Lower lobe of right lung (tissue), 2 donors: ENCODE results near the gene EPB41. TPM values are rescaled to one million over a fixed set of nuclear protein-coding genes. Genes with fewer than 3 reads are reported as not detected.

ENCODE experiments used
- ATAC-seq, 2 donors: fragments of 200-7000 bp; cut with Tn5 transposase; one replicate each; pipeline ENCODE4 v1.9.1; 2020 to 2022; ENCODE audit warnings: mild to moderate bottlenecking in 2 of 2, moderate library complexity in 2 of 2
- DNase-seq: peaks from one replicate; pipeline ENCODE4 v3.0.0-alpha.2; 2020
- H3K27ac ChIP-seq: fragments of 200-600 bp; one replicate; pipeline ENCODE4 v1.8.0; 2022
- H3K27me3 ChIP-seq: fragments of 200-600 bp; one replicate; pipeline ENCODE4 v1.8.0; 2022; ENCODE audit warnings: low read depth
- H3K36me3 ChIP-seq: fragments of 200-600 bp; one replicate; pipeline ENCODE4 v1.8.0; 2022; ENCODE audit warnings: mild to moderate bottlenecking
- H3K4me1 ChIP-seq: fragments of 200-600 bp; one replicate; pipeline ENCODE4 v1.8.0; 2022
- H3K4me3 ChIP-seq: fragments of 200-600 bp; one replicate; pipeline ENCODE4 v1.8.0; 2022; ENCODE audit warnings: mild to moderate bottlenecking
- H3K9me3 ChIP-seq: fragments of 200-600 bp; one replicate; pipeline ENCODE4 v1.8.0; 2022
- CTCF ChIP-seq: fragments of 200-600 bp; IDR thresholded peaks from one replicate; pipeline ENCODE4 v1.8.0; 2022; ENCODE audit warnings: antibody characterized with exemption, mild to moderate bottlenecking
- intact Hi-C: fragments of 100-400 bp; cut with DNase I; formaldehyde crosslinking; loops from one replicate; pipeline ENCODE4 v1.11.0; 2022
- total RNA-seq: library from RNA; stranded (reverse); fragmentation: NEBNext Ultra II Directional; extraction: Animal tissue kit (Norgen Biotek cat#: 25700); gene quantifications from one replicate; pipeline ENCODE4 v1.2.1, GENCODE V29; 2021
- donor health status: DM: no; HTN: yes; CAD: no; lungs with severe emphysema.

Gene EPB41
- total RNA-seq, 1 donor from 2014 or later = 58.6 TPM

DNA sequence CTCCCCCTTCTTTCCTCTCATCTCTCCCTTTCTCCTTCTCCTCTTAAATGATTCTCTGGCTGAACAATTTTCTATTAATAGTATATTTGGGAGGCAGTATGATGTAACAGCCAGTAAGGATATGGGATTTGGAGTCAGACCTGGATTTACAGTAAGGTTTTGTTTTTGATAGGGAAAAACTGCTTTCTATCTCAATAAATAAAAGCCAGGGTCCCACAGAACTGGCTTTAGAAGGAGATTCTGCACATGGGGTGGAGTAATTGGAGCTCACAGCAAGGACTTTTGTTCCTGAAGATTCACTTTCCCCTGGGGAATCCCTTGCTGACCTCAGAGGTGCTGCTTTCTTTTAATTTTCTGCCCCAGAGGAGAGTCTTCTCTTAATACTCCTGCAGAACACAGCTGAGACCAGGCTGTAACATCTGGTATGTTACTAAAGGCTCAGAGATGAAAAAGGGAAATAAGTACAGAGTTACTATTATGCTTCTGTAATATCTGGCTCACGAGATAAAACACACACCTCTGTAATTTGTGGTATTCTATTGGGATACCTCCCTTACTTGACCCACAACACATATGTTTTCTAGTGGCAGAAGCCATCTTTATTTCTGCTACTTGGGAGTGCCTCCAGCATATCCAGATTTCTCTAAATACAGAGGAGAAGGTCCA is 13.4 kb downstream of the EPB41 start:
- no peak for DNase-seq
- H3K27ac ChIP-seq = peak overlapping the region; percentile 55
- no peak for TF ChIP-seq CTCF
- no peak overlapping the region for H3K4me3 ChIP-seq
- H3K36me3 ChIP-seq = no peaks in the 10 kb centered on the region
- H3K9me3 ChIP-seq = no peaks in the 10 kb centered on the region
- ATAC-seq = peak; percentile 28 to 38
- intact Hi-C loops = no loop called here
- peaks cover 29% of the 10 kb centered on the region for H3K4me1 ChIP-seq
- H3K27me3 ChIP-seq = no peaks in the 10 kb centered on the region

DNA sequence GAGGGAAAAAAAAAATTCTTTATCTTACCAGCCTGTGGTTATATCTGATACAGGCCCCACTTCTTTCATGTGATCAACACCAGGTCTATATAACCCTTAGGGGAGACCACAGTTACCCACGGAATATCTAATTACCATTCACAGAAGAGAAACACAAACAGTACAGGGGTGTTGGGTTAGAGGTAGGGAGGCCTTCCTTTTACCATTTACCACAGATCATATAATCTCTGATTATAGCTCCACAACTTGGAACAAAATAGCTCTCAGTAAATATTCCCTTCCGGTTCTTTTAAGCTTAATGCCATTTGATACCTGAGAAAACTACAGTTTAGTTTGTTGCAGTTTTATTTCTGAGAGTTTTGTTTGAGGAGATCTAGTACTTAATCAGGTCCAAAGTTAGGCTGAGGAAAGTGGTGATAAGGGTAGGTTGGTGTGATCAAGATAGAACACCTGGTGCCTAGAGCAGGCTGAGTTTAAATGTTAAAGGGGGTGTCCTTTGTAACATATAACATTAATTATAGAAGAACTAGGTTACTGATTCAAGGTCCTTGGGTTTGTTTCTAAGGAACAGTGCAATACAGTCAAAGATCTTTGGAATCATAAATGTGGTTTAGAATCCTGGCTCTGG is 14.1 kb downstream of the EPB41 start:
- Histone ChIP-seq H3K27ac (peak overlapping the region; percentile 55), H3K9me3 (no peaks in the 10 kb centered on the region), H3K4me1 (peaks cover 29% of the 10 kb centered on the region), H3K36me3 (no peaks in the 10 kb centered on the region), H3K27me3 (no peaks in the 10 kb centered on the region), H3K4me3 (no peak overlapping the region)
- DNase-seq (no peak), ATAC-seq (peak; percentile 39 to 49)
- intact Hi-C loops = no loop called here
- no peak for TF ChIP-seq CTCF

DNA sequence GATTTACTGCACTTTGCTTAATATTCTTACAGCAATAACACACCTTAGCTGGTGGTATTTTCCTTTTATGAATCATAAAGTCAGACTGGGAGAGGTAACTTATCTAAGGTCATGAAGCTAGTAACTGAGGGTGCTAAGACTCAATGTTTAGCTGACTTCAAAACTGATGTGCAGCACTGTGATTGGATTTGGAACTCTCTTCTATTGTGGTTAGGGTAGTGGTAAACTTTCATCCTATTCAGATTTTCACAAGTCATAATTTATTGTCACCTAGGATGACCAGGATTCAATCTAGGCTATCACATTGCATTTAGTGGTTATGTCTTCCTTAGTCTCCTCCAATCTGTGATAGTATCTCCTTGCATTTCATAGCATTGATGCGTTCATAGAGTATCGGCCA is 18.9 kb downstream of the EPB41 start:
- intact Hi-C loops = no loop called here

DNA sequence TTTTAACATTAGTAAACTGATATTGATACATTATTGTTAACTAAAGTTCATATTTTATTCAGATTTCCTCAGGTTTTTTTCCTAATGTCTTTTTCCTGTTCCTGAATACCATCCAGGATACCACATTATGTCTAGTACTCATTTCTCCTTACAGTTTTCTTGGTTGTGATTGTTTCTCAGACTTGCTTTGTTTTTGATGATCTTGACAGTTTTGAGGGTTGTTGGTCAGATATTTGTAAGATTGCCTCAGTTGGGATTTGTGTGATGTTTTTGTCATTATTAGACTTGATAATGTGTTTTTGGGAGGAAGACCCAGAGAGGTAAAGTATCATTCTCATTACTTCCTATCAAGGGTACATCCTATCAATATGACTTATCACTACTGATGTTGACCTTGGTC is 19.5 kb downstream of the EPB41 start:
- no peak for TF ChIP-seq CTCF
- ATAC-seq = no peak

More for the DNA sequence above, 18.9 kb downstream of the EPB41 start:
- Histone ChIP-seq H3K27me3 (no peaks in the 10 kb centered on the region), H3K36me3 (no peaks in the 10 kb centered on the region), H3K27ac (no peak overlapping the region), H3K4me1 (peaks cover 8% of the 10 kb centered on the region), H3K4me3 (no peak overlapping the region), H3K9me3 (no peaks in the 10 kb centered on the region)
- ATAC-seq = no peak
- DNase-seq = no peak
- TF ChIP-seq CTCF = no peak

GRCh38 chr1:28934676-28935075 is 20.3 kb downstream of the EPB41 start:
- Histone ChIP-seq H3K36me3 (no peaks in the 10 kb centered on the region), H3K4me1 (no peaks in the 10 kb centered on the region), H3K27ac (no peak overlapping the region), H3K4me3 (no peak overlapping the region), H3K27me3 (no peaks in the 10 kb centered on the region), H3K9me3 (no peaks in the 10 kb centered on the region)
- ATAC-seq (no peak), DNase-seq (no peak)
- no peak for TF ChIP-seq CTCF
- intact Hi-C loops = no loop called here

More for the DNA sequence above, 19.5 kb downstream of the EPB41 start:
- Histone ChIP-seq H3K36me3 (no peaks in the 10 kb centered on the region), H3K4me1 (peaks cover 1% of the 10 kb centered on the region), H3K4me3 (no peak overlapping the region), H3K27ac (no peak overlapping the region), H3K27me3 (no peaks in the 10 kb centered on the region), H3K9me3 (no peaks in the 10 kb centered on the region)
- no peak for DNase-seq
- intact Hi-C loops = no loop called here
